OCI-LY7 (cell line): ENCODE data around the gene ELK3. TPM values are rescaled to one million over a fixed set of nuclear protein-coding genes. Genes with fewer than 3 reads are reported as not detected.

Experiments used
- BruUV-seq: library from RNA; stranded (reverse); fragments of 400-500 nt; replicated peaks from 2 replicates; lab custom pipeline; 2021; lab: Mats Ljungman, UMichigan
- CTCF ChIA-PET: fragments of 300-600 bp; sonication (Branson Sonifier 250); formaldehyde crosslinking; loops from one replicate; lab custom pipeline; 2022; ENCODE audit warnings: antibody characterized with exemption; ENCODE audit not compliant: unreplicated experiment; lab: Charles Lee
- POLR2A ChIA-PET: fragments of 300-600 bp; sonication (Branson Sonifier 250); formaldehyde crosslinking; loops from one replicate; lab custom pipeline; 2022; ENCODE audit warnings: antibody characterized with exemption; lab: Charles Lee
- DNase-seq: peaks from one replicate; pipeline ENCODE4 v3.0.0-alpha.2; 2015; ENCODE audit warnings: low spot score
- H2AFZ ChIP-seq: fragments of 200-600 bp; sonication (generic), shearing (Covaris generic); 2 replicates; pipeline ENCODE4 v1.6.1; 2014; ENCODE audit warnings: mild to moderate bottlenecking, antibody characterized with exemption, low read length, moderate library complexity
- H3K27ac ChIP-seq: fragments of 200-600 bp; sonication (generic); 2 replicates; pipeline ENCODE4 v1.5.1; 2014; ENCODE audit warnings: mixed run types, low read depth, mild to moderate bottlenecking, moderate library complexity, low read length, inconsistent platforms; ENCODE audit not compliant: poor library complexity, severe bottlenecking
- H3K36me3 ChIP-seq: fragments of 200-600 bp; sonication (generic); 2 replicates; pipeline ENCODE4 v1.6.1; 2014; ENCODE audit warnings: mild to moderate bottlenecking, antibody characterized with exemption, low read length, moderate library complexity, mixed read lengths; ENCODE audit not compliant: insufficient read depth
- H3K4me1 ChIP-seq: fragments of 200-600 bp; sonication (generic); 2 replicates; pipeline ENCODE4 v1.5.1; 2014; ENCODE audit warnings: mild to moderate bottlenecking, low read length; ENCODE audit not compliant: insufficient read depth, poor library complexity, severe bottlenecking
- H3K4me2 ChIP-seq: fragments of 200-600 bp; sonication (generic); 2 replicates; pipeline ENCODE4 v1.6.1; 2014; ENCODE audit warnings: mild to moderate bottlenecking, low read length
- H3K4me3 ChIP-seq: fragments of 200-600 bp; sonication (generic); 2 replicates; pipeline ENCODE4 v1.5.1; 2014; ENCODE audit warnings: mild to moderate bottlenecking, low read depth, low read length; ENCODE audit not compliant: poor library complexity, severe bottlenecking
- H3K79me2 ChIP-seq: fragments of 200-600 bp; sonication (generic); 2 replicates; pipeline ENCODE4 v1.6.1; 2016; ENCODE audit warnings: low read depth, mild to moderate bottlenecking, low read length, moderate library complexity, mixed read lengths; ENCODE audit not compliant: insufficient read depth
- H3K9me2 ChIP-seq: fragments of 200-600 bp; sonication (generic); 2 replicates; pipeline ENCODE4 v1.6.1; 2016; ENCODE audit warnings: mild to moderate bottlenecking, low read length, mixed read lengths; ENCODE audit not compliant: insufficient read depth
- H3K9me3 ChIP-seq: fragments of 200-600 bp; sonication (generic); 2 replicates; pipeline ENCODE4 v1.6.1; 2014; ENCODE audit warnings: mild to moderate bottlenecking, mixed run types, low read length, mixed read lengths
- H4K20me1 ChIP-seq: fragments of 200-600 bp; sonication (generic); 2 replicates; pipeline ENCODE4 v1.6.1; 2014; ENCODE audit warnings: mild to moderate bottlenecking, antibody characterized with exemption, low read length, moderate library complexity, mixed read lengths; ENCODE audit not compliant: insufficient read depth
- CTCF ChIP-seq: fragments of 200-600 bp; sonication (generic); conservative IDR thresholded peaks from 2 replicates; pipeline ENCODE4 v1.5.1; 2014; ENCODE audit warnings: mild to moderate bottlenecking, antibody characterized with exemption, low read length, moderate library complexity, mixed read lengths
- EZH2phosphoT487 ChIP-seq: fragments of 200-600 bp; sonication (generic); IDR thresholded peaks from 2 replicates; pipeline ENCODE4 v1.6.1; 2018; ENCODE audit warnings: low read depth, borderline replicate concordance, mild to moderate bottlenecking, mixed run types, antibody characterized with exemption, low read length, moderate library complexity, mixed read lengths
- intact Hi-C: fragments of 100-400 bp; cut with micrococcal nuclease; formaldehyde crosslinking; loops from one replicate; pipeline ENCODE4 v1.10.0; 2022; ENCODE audit not compliant: unreplicated experiment
- total RNA-seq, 2 experiments: library from RNA; depleted of rRNA in 1 of 2; stranded (reverse); fragments of >200 nt in 1 of 2; shearing (Covaris generic) in 1 of 2; gene quantifications; 2 replicates each; pipeline ENCODE4 v1.2.3, GENCODE V29; 2014 to 2022

The ELK3 gene
- total RNA-seq, 2 experiments from 2014 or later = 1.9 to 4.2 TPM

GRCh38 chr12:96155181-96155580 is 39.0 kb upstream of the ELK3 start:
- no peaks in the 10 kb centered on the region for H3K9me3 ChIP-seq
- DNase-seq = no peak
- H3K27ac ChIP-seq = no peak overlapping the region
- no peaks in the 10 kb centered on the region for H3K36me3 ChIP-seq
- H4K20me1 ChIP-seq = no peaks in the 10 kb centered on the region
- no peak overlapping the region for H3K4me2 ChIP-seq
- H3K9me2 ChIP-seq = no peaks in the 10 kb centered on the region
- ChIA-PET CTCF (no interaction called here), POLR2A (interaction anchor here (0.6 kb wide), 1 partner anchor 342 kb away, joined by 4 read pairs; no protein-coding TSS in a partner anchor)
- no peak overlapping the region for H3K4me3 ChIP-seq
- TF ChIP-seq CTCF (no peak), EZH2phosphoT487 (no peak)
- H2AFZ ChIP-seq = no peak overlapping the region
- H3K4me1 ChIP-seq = no peaks in the 10 kb centered on the region
- no TSS peak for BruUV-seq
- intact Hi-C loops = no loop called here
- no peaks in the 10 kb centered on the region for H3K79me2 ChIP-seq

- BruUV-seq = no TSS peak
- intact Hi-C loops = no loop called here
- no peaks in the 10 kb centered on the region for H4K20me1 ChIP-seq
- no peak overlapping the region for H3K4me2 ChIP-seq
- no peaks in the 10 kb centered on the region for H3K36me3 ChIP-seq
- no peak overlapping the region for H2AFZ ChIP-seq
- ChIA-PET CTCF (no interaction called here), POLR2A (interaction anchor here (0.6 kb wide), 1 partner anchor 342 kb away, joined by 4 read pairs; no protein-coding TSS in a partner anchor)
- H3K79me2 ChIP-seq = no peaks in the 10 kb centered on the region
- H3K4me1 ChIP-seq = no peaks in the 10 kb centered on the region
- TF ChIP-seq CTCF = no peak
- no peak for TF ChIP-seq EZH2phosphoT487
- no peaks in the 10 kb centered on the region for H3K9me3 ChIP-seq
- no peaks in the 10 kb centered on the region for H3K9me2 ChIP-seq
- no peak for DNase-seq
- H3K27ac ChIP-seq = no peak overlapping the region
- H3K4me3 ChIP-seq = no peak overlapping the region
These were observed 38.4 kb upstream of the ELK3 start for GRCh38 chr12:96155781-96156180.

- no peaks in the 10 kb centered on the region for H3K9me2 ChIP-seq
- H3K4me3 ChIP-seq = no peak overlapping the region
- H3K27ac ChIP-seq = no peak overlapping the region
- no TSS peak for BruUV-seq
- no peak overlapping the region for H2AFZ ChIP-seq
- no peak overlapping the region for H3K4me2 ChIP-seq
- ChIA-PET POLR2A (no interaction called here), CTCF (no interaction called here)
- intact Hi-C loops = no loop called here
- H3K4me1 ChIP-seq = no peaks in the 10 kb centered on the region
- no peak for TF ChIP-seq CTCF
- TF ChIP-seq EZH2phosphoT487 = no peak
- H3K9me3 ChIP-seq = no peaks in the 10 kb centered on the region
- no peaks in the 10 kb centered on the region for H3K36me3 ChIP-seq
- no peaks in the 10 kb centered on the region for H4K20me1 ChIP-seq
- no peaks in the 10 kb centered on the region for H3K79me2 ChIP-seq
- no peak for DNase-seq
These were observed 38.0 kb upstream of the ELK3 start for GRCh38 chr12:96156211-96156610.
